ENCODE measurements around the gene SERPINF2.
"Not testable (repeated sequence)": the region's sequence is repeated elsewhere in the genome, so short reads cannot be mapped to it uniquely, and the experiment has no call there.

SERPINF2 gene

DNA sequence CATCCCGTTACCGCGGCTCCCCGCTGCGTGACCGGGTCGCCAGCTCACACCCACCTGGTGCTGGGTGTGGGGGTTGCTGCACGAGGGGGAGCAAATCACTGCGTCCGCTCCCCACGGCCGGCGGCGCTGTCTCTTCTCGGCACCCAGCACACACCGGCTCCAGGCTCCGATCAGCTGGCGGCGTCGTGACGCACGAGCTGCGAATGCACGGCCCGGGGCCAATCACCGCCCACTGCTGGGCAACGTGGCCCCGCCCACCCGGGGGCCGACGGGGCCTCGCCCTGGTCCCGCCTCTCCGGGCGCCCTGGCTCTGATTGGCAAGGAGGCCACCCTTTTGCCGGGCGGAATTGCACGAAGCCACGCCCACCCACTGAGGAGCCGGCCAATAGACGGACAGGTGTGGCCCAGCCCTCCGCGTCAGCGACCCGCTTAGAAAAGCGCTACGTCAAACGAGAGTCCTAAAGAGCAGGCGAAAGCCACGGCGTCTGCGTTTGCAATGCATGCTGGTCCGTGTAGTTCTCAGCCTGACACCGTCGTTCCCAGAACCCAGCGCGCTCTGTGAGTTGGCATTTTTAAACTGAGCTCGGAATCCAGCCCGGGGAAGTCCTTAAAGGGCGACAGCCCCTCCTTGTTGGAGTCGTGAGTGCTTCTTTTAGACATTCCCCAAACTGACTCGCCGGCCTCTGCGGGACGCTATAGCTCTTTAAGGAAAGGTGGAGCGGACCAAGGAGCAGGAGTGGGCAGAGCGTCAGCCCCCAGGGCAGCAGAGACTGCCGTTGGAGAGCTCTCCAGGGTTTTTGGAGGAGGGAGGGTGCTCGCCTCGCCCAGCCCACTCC, 26.4 kb upstream of the SERPINF2 start:
- peak; percentile 96 for DNase-seq (ENCODE audit: low spot score)

DNA sequence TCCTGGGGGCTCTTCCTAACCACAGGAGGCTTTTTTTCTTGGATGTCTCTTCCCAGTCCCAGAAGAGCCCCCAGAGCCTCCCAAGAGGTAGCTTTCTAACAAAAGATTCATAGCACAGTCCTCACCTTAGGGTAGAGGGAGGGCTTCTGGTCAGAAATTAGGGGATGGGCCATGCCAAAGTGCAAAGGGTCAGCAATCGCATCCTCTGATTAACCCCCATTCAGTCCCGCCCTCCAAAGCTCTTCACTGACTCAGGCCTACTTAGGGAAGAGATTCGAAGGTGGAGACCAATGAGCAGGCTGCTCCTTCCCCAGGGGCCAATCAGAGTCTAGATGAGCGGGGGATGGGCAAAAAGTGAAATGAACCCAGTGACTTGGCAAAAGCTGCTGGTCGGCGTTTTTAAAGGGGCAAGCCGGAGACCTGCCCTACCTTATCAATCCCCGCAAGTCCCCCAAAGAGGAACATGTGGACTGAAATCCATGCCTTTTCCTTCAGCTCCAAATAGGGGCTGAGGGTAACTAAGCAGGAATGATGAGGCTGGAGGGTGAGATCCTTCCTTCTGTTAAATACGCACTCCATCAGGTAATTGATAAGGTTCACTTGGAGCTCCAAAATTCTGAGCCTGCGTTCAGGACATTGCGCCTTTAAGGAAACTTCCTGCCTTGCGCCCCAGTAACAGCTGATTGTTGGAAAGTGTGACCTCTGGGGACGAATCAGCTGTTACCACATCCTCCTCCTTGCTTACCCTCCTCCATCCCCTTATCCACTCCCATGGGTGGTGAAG, 25.6 kb upstream of the SERPINF2 start:
- peak; percentile 77 for DNase-seq (ENCODE audit: low spot score)

DNA sequence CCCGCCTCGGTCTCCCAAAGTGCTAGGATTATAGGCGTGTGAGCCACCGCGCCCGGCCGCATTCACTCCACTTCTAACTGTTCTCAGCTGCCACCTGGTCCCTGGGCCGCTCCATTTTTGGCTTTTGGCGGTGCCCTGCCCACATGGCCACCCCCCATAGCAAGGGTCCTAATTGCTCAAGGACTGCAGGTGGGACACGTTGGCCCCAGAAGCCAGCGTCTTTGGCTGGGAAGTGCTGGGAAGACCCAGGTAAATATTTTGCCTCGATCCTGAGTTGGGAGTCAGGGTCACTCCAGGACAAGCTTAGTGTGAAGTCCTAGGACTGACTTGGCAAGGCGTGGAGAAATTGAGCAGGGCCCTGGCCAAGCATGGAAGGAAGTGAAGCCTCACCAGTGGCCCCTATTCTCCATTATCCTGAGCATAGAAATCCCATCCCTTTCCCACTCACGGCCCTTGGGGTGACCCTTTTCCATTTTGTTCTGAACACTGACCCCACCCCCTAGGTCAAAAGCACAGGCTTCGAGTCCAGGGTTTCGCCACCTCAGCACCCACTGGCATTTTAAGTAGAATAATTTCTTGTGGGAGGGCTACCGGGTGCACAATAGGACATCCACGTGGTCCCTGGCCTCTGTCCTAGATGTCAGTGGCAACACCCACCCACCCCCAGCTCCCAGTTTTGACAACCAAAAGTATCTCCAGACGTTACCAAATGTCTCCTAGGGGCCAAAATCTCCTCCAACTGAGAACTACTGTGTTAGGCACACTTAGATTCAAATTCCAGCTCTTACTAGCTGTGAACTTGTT, 24.1 kb upstream of the SERPINF2 start:
- no peak for DNase-seq (ENCODE audit: low spot score)

DNA sequence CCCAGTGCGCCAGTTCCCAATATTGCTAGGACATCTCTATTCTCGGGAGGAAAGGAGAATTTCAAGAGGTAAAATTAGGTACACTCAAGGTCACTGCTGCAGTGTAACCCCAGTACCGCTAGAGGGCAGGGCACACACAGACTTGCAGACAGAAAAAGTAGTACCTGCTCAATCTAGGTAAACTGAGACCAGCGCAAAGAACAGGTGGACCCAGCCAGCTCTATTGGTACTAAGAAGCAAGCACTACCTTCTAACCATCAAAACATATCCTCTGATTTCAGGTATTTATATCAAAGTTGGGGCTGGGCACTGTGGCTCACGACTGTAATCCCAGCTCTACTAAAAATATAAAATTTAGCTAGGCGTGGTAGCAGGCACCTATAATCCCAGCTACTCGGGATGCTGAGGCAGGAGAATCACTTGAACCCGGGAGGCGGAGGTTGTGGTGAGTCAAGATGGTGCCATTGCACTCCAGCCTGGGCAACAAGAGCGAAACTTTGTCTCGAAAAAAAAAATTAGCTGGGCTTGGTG, 21.8 kb upstream of the SERPINF2 start:
- DNase-seq (ENCODE audit: low spot score), result no peak

DNA sequence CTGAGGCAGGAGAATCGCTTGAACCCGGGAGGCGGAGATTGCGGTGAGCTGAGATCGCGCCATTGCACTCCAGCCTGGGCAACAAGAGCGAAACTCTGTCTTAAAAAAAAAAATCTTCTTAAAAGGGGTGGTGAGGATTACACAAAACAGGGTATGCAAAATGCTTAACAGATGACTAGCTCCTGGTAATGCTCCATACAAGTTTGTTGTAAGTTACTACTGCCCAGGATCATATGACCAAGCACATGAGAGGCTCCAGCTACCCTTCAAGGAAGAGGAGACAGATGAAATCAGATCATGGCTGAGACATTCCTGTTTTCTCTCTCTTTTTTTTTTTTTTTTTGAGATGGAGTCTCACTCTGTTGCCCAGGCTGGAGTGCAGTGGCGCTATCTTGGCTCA, 20.6 kb upstream of the SERPINF2 start:
- not testable (repeated sequence) for DNase-seq (ENCODE audit: low spot score)

DNA sequence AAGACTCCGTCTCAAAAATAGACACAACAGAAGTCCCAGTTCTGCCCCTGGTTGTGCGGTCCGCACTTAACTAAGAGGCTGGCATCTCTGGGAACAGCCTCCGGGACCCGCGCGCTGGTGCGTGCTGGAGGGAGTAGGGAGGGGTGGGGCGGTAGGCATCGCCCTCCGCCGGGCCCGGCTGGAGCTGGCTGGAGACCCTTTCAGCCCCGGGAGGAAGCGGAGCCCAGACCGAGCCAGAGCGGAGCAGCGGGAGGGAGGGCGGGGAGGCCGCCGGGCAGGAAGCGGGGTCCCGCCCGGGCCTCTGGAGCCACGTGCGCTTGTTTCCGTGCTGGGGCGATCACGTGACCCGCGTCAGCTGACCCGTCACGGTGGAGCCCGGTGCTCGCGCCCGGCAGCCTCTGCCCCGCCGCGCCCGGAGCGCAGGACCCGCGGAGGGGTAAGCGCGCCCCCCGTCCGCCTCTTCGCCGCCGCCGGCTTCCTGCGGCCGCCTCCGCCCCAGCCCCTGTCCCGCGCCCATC, 18.3 kb upstream of the SERPINF2 start, which contains the start of gene WDR81:
Gene WDR81, plus strand, starts transcription at position 354 of the 518 bp plus-strand sequence. CDS start 256 bp downstream, outside the sequence.
- peak; percentile 90 for DNase-seq (ENCODE audit: low spot score)

DNA sequence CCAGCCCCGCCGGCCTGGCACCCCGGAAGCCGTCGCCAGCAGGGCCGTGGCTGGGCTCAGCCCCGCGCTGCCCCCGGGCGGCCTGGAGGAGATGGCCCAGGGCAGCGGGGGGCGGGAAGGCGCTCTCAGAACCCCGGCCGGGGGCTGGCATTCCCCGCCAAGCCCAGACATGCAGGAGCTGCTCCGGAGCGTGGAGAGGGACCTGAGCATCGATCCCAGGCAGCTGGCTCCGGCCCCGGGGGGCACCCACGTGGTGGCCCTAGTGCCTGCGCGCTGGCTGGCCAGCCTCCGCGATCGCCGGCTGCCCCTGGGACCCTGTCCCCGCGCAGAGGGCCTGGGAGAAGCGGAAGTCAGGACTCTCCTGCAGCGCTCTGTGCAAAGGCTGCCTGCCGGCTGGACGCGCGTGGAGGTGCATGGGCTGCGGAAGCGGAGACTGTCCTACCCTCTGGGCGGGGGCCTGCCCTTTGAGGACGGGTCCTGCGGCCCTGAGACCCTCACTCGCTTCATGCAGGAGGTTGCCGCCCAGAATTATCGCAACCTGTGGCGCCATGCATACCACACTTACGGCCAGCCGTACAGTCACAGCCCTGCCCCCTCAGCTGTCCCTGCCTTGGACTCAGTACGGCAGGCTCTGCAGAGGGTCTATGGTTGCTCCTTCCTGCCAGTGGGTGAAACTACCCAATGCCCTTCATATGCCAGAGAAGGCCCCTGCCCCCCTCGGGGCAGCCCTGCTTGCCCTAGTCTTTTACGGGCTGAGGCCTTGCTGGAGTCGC, 17.6 kb upstream of the SERPINF2 start:
- no peak for DNase-seq (ENCODE audit: low spot score)

DNA sequence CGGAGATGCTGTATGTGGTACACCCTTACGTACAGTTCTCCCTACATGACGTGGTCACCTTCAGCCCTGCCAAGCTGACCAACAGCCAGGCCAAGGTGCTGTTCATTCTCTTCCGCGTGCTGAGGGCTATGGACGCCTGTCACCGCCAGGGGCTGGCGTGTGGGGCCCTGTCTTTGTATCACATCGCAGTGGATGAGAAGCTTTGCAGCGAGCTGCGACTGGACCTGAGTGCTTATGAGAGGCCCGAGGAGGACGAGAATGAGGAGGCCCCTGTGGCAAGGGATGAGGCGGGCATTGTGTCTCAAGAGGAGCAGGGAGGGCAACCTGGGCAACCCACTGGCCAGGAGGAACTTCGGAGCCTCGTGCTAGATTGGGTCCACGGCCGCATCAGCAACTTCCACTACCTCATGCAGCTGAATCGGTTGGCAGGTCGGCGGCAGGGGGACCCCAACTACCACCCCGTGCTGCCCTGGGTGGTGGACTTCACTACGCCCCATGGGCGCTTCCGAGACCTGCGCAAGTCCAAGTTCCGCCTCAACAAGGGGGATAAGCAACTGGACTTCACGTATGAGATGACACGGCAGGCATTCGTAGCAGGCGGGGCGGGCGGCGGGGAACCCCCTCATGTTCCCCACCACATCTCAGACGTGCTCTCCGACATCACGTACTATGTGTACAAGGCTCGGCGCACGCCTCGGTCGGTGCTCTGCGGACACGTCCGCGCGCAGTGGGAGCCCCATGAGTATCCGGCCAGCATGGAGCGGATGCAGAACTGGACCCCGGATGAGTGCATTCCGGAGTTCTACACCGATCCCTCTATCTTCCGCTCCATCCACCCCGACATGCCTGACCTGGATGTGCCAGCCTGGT, 16.8 kb upstream of the SERPINF2 start:
- no peak for DNase-seq (ENCODE audit: low spot score)

DNA sequence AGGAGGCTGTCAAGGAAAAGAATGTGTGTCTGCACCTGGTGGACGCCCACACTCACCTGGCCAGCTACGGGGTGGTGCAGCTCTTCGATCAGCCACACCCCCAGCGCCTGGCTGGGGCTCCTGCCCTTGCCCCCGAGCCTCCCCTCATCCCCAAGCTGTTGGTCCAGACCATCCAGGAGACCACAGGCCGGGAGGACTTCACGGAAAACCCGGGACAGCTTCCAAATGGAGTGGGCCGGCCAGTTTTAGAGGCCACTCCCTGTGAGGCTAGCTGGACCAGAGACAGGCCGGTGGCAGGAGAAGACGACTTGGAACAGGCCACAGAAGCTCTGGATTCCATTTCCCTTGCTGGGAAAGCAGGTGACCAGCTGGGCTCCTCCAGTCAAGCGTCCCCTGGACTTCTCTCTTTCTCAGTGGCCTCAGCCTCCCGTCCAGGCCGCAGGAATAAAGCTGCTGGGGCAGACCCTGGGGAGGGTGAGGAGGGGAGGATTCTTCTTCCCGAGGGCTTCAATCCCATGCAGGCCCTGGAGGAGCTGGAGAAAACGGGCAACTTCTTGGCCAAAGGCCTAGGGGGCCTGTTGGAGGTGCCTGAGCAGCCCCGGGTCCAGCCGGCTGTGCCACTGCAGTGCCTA, 15.9 kb upstream of the SERPINF2 start:
- no peak for DNase-seq (ENCODE audit: low spot score)

DNA sequence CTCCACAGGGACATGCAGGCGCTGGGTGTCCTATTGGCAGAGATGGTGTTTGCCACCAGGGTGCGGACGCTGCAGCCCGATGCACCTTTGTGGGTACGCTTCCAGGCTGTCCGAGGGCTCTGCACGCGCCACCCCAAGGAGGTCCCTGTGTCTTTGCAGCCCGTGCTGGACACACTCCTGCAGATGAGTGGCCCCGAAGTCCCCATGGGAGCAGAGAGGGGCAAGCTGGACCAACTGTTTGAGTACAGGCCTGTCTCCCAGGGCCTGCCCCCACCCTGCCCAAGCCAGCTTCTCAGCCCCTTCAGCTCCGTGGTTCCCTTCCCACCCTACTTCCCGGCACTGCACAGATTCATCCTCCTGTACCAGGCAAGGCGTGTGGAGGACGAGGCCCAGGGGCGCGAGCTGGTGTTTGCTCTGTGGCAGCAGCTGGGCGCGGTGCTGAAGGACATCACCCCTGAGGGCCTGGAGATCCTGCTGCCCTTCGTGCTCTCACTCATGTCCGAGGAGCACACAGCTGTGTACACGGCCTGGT, 15.3 kb upstream of the SERPINF2 start:
- DNase-seq (ENCODE audit: low spot score), result no peak

DNA sequence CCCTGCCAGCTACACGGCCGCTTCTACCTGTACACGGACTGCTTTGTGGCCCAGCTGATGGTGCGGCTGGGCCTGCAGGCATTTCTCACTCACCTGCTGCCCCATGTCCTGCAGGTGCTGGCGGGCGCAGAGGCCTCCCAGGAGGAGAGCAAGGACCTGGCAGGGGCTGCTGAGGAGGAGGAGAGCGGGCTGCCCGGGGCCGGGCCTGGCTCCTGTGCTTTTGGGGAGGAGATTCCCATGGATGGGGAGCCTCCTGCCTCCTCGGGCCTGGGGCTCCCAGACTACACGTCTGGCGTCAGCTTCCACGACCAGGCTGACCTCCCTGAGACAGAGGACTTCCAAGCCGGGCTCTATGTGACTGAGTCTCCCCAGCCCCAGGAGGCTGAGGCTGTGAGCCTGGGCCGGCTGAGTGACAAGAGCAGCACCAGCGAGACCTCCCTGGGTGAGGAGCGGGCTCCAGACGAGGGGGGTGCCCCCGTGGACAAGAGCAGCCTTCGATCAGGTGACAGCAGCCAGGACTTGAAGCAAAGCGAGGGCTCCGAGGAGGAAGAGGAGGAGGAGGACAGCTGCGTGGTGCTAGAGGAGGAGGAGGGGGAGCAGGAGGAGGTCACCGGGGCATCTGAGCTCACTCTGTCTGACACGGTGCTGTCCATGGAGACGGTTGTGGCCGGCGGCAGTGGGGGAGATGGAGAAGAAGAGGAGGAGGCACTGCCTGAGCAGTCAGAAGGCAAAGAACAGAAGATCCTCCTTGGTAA, 14.6 kb upstream of the SERPINF2 start:
- DNase-seq (ENCODE audit: low spot score), result no peak

DNA sequence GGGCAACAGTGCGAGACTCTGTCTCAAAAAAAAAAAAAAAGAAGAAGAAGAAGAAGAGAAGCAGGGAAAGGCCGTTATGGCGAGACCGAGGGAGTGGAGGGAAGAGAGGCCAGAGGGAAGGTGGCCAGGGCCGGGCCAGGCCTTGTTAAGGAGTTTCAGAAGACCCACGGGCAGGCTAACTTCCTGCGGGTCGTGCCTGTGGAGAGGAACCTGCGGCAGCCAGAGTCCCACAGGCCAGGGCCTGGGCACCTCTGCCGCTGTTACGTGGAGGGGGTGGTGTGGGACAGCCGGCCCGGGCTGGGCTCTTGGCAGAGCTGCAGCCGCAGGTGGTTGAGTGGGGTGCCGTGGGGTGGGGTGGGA, 12.7 kb upstream of the SERPINF2 start:
- DNase-seq (ENCODE audit: low spot score), result no peak

DNA sequence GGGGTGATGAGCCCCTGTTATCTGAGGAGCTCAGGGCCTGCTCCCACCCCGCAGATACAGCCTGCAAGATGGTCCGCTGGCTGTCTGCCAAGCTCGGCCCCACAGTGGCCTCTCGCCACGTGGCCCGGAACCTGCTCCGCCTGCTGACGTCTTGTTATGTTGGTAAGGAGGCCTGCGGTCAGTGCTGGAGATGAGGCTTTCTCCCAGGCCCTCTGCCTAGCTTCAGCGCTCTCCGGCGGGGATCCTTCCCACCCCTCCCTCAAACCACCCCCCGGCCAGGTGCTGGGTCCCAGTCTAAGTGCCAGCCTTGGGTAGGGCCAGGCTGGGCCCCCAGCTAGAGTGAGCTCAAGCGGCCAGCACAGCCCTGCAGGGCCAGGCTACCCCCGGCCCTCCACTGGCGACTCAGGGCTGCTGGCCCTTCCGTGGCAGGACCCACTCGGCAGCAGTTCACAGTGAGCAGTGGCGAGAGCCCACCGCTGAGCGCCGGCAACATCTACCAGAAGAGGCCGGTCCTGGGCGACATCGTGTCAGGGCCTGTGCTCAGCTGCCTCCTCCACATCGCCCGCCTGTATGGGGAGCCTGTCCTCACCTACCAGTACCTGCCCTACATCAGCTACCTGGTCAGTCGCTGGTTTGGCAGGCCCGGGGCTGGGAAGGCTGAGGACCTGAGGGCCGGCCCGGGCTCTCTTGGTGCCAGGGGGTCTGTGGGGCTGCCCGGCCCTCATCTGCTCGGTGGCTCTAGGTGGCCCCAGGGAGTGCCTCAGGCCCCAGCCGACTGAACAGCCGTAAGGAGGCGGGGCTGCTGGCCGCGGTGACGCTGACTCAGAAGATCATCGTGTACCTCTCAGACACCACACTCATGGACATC, 12.1 kb upstream of the SERPINF2 start:
- DNase-seq (ENCODE audit: low spot score), result no peak

DNA sequence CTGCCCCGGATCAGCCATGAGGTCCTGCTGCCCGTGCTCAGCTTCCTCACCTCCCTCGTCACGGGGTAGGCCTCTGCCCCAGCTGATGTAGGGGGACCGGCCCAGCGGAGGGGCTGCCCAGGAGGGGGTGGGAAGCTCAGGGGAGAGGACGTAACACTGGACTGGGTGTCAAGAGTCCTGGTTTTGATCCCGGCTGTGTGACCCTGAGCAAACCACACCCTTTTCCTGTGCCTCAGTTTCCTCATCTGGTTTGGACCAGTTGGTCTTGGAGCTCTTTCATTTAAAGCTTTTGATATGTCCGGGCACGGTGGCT, 11.5 kb upstream of the SERPINF2 start:
- DNase-seq (ENCODE audit: low spot score), result no peak

DNA sequence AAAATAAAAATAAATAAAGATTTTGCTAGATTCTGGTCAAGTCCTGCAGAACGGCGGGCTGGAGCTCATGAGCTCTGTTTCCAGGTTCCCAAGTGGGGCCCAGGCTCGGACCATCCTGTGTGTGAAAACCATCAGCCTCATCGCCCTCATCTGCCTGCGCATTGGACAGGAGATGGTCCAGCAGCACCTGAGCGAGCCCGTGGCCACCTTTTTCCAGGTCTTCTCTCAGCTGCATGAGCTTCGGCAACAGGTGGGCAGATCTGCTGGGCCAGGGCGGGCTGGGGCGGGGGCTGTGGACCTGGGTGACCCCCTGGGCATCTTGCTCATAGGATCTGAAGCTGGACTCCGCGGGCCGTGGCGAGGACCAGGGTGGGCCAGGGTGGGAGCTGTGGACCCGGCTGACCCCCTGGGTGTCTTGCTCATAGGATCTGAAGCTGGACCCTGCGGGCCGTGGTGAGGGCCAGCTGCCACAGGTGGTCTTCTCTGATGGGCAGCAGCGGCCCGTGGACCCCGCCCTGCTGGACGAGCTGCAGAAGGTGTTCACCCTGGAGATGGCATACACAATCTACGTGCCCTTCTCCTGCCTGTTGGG, 10.3 kb upstream of the SERPINF2 start:
- DNase-seq (ENCODE audit: low spot score), result no peak

DNA sequence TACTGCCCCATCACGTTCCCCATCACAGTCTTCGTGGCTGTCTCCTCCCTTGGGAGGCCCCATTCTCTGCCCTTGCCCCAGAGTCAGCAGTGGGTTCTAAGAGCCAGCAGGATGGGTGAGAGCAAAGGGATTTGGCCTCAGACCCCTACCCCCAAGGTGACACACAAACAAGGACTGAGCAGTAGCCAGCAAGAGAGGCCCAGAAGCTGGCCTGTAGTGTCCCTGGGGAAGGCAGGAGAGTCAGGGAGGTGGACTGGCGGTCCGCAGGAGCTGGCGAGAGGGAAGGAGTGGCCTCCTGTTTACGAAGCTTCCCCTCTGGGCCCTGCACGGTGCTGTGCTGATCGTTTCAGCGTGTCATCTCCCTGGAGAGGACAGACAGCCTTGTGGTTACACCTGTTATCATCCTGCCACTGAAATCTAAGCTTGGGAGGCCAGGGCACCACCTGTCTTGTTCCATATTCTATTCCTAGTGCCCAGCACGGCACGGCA, 9.8 kb upstream of the SERPINF2 start:
- DNase-seq (ENCODE audit: low spot score), result no peak

DNA sequence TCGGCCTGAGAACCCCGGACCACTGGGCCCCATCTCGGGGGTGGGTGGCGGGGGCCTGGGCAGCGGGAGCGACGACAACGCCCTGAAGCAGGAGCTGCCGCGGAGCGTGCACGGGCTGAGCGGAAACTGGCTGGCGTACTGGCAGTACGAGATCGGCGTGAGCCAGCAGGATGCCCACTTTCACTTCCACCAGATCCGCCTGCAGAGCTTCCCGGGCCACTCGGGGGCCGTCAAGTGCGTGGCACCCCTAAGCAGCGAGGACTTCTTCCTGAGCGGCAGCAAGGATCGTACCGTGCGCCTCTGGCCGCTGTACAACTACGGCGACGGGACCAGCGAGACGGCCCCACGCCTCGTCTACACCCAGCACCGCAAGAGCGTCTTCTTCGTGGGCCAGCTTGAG, 8.9 kb upstream of the SERPINF2 start:
- no peak for DNase-seq (ENCODE audit: low spot score)

Data from D341Med (cell line).